GM18870 (cell line): ENCODE data around the gene ZNF410.
"Not testable (repeated sequence)": the region's sequence is repeated elsewhere in the genome, so short reads cannot be mapped to it uniquely, and the experiment has no call there.

Source experiments
- ATAC-seq: cut with Tn5 transposase; IDR thresholded peaks from one replicate; pipeline ENCODE4 v1.9.1; 2021; ENCODE audit warnings: moderate library complexity; ENCODE audit not compliant: unreplicated experiment

ZNF410 gene

GRCh38 chr14:73884438-73885190 is 2.0 kb upstream of the ZNF410 start:
- no peak for ATAC-seq

GRCh38 chr14:73887318-73887616 is 608 bp downstream of the ZNF410 start:
- ATAC-seq: no peak

GRCh38 chr14:73887694-73888459 is 1.2 kb downstream of the ZNF410 start:
- ATAC-seq: no peak

- ATAC-seq: no peak
Observed at GRCh38 chr14:73888460-73888725, 1.7 kb downstream of the ZNF410 start.

GRCh38 chr14:73888971-73889370 is 2.3 kb downstream of the ZNF410 start:
- ATAC-seq: no peak

GRCh38 chr14:73889376-73889775 is 2.7 kb downstream of the ZNF410 start:
- ATAC-seq: no peak

GRCh38 chr14:73894180-73894687 is 7.6 kb downstream of the ZNF410 start:
- not testable (repeated sequence) for ATAC-seq

- ATAC-seq: no peak
Observed at GRCh38 chr14:73895939-73896338, 9.3 kb downstream of the ZNF410 start.

- ATAC-seq: no peak
Observed at GRCh38 chr14:73896521-73896920, 9.9 kb downstream of the ZNF410 start.

- ATAC-seq: no peak
Observed at GRCh38 chr14:73903028-73903427, 16.4 kb downstream of the ZNF410 start.

- ATAC-seq: no peak
Observed at GRCh38 chr14:73909681-73910080, 23.0 kb downstream of the ZNF410 start.

- no peak for ATAC-seq
Observed at GRCh38 chr14:73913256-73913655, 26.6 kb downstream of the ZNF410 start.

GRCh38 chr14:73916324-73916723 is 29.7 kb downstream of the ZNF410 start:
- no peak for ATAC-seq

- not testable (repeated sequence) for ATAC-seq
Observed at GRCh38 chr14:73919457-73919856, 32.8 kb downstream of the ZNF410 start.

- ATAC-seq: no peak
Observed at GRCh38 chr14:73924337-73924736, 37.7 kb downstream of the ZNF410 start.

GRCh38 chr14:73935666-73936065 is 49.0 kb downstream of the ZNF410 start:
- no peak for ATAC-seq

- no peak for ATAC-seq
Observed at GRCh38 chr14:73936548-73936947, 49.9 kb downstream of the ZNF410 start.

GRCh38 chr14:73937012-73937411 is 50.4 kb downstream of the ZNF410 start:
- ATAC-seq: no peak

- no peak for ATAC-seq
Observed at GRCh38 chr14:73942180-73942579, 55.5 kb downstream of the ZNF410 start.

- no peak for ATAC-seq
Observed at GRCh38 chr14:73943083-73943482, 56.4 kb downstream of the ZNF410 start.

- no peak for ATAC-seq
Observed at GRCh38 chr14:73944432-73945158, 57.9 kb downstream of the ZNF410 start.

- no peak for ATAC-seq
Observed at GRCh38 chr14:73945159-73945670, 58.6 kb downstream of the ZNF410 start.
